HG03280 (cell line): ENCODE measurements around the gene C1orf122.
A peak's percentile ranks its signal among the peaks of the same experiment; 100 is the strongest.

Experiments
- ATAC-seq: cut with Tn5 transposase; IDR thresholded peaks from one replicate; pipeline ENCODE4 v1.9.1; 2021; ENCODE audit warnings: mild to moderate bottlenecking, moderate library complexity; ENCODE audit not compliant: unreplicated experiment

The C1orf122 gene

DNA sequence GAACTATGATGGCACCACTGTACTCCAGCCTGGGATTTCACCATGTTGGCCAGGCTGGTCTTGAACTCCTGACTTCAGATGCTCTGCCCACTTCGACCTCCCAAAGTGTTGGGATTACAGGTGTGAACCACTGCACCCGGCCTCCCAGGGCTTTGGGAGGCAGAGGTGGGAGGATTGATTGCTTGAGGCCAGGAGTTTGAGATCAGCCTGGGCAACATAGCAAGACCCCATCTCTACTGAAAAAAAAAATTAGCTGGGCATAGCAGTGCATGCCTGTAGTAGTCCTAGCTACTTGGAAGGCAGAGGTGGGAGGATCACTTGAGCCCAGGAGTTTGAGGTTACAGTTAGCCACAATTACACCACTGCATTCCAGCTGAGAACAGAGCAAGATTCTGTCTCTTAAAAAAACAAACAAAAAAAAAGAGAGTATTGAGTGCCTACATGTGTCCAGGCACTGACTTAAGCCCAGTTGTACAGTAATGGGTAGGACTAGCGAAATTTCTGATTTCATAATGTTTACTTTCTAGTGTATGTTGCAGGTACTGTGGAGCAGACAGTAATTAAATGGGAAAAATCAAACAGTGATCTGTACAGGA is 9.7 kb upstream of the C1orf122 start:
- ATAC-seq = no peak

DNA sequence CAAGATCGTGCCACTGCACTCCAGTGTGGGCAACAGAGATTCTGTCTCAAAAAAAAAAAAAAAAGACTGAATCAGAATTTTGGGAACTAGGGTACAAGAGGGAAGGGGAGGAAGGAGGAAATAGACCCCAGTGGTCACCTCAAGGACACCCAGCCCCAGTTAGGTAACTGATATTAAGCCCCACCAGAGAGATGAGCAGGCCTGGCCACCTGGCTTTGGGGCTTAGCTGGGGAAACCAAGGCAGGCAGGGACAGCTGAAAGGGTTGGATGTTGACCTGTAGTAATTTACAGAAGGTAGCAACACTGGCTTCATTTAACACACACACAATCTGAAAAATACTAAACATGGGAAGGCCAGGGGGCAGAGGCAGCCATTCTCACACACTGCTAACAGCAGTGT is 5.2 kb upstream of the C1orf122 start:
- ATAC-seq = no peak

DNA sequence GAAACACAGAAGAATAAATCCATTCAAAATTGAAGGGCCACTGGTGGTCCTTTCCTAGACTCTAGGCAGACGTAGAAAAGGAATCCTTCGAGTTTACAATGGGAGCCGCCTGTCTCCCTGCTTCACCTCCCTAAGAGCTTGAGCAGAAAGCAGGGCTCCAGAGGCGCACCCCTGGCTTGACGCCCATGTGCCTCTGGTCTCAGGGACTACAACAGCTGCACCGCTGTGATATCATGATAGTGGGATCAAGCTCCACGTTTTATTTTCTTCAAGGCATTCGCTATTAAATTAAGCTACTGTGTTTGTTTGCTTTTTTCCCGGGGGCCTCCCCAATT is 403 bp upstream of the C1orf122 start:
- no peak for ATAC-seq

DNA sequence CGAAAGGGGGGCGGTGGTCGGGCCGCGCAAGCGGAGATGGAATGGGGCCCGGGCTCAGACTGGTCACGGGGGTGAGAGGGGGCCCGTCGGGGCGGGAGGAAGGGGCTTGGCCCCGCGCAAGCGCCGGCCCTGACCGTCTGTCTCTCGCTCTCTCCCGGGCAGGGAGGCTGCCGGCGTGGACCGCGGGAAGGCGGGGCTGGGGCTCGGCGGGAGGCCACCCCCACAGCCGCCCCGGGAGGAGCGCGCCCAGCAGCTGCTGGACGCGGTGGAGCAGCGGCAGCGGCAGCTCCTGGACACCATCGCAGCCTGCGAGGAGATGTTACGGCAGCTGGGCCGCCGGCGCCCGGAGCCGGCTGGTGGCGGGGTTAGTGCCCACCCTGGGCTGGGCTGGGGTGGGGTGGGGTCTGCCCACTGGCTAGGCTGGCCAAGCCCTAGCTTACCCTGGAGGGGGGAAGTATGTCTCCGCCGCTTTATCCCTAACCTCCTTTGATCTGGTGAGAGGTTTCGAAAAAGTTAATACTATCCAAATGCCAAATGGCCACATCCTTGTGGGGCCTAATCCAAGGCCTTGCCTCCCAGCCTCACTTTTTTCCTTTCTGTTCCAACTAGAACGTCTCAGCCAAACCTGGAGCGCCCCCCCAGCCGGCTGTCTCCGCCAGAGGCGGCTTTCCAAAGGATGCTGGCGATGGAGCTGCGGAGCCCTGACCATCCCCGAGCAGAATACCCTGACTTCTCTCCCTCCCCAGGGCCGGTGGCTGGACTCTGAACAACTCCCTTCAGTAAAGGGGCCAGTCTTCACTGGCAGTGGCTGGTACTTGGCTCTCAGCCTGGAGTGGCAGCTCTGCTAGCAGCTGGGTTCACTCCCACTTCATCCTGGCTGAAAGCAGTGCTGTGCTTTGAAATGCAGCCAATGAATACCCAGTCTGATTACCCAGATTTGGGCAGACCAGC is 1.1 kb downstream of the C1orf122 start:
- ATAC-seq = peak; percentile 36

DNA sequence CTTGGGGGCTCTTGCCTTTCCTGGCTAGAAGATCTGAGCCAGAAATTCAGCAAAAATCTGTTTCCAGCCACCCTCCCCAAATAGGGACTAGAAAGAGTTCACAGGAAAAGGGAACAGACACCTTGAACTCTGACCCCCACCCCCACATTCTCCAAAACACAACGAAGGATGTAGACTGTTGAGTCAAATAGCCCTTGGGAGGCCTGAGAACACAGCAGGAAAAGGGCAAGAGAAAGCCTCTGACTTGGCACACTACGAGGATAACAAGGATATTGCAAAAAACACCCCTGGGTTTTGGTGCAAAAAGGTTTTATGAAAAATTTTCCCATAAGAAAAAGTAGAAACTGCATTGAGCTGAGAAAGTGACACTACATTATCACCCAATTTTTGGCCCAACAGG is 2.4 kb downstream of the C1orf122 start:
- no peak for ATAC-seq

DNA sequence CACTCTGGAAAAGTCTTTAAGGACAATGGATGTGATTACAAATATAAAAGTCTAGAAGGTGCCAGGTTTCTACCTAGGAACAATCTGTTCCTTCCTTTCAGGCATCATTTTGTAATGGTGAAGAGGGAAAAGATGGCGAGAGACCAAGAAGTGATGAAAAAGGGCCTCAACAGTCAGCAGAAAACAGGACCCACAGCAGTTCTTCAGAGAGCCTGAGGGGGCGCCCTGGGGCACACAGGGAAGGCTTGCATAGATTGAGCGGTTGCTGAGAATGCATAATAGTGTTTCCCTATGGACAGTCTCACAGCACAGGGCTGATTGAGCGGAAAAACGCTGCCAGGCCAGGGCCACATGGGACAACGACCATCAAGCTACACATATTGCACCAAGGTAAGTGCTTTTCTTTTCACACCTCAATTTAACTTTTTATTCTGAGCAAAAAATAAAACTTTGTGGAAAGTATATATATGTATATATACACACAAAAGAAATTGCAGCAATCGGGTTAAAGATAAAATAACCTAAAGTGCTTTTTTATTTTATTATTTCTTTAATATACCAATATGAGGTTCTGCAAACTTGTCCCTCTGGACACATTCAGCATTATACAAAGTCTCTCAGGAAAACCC is 3.6 kb downstream of the C1orf122 start:
- no peak for ATAC-seq

DNA sequence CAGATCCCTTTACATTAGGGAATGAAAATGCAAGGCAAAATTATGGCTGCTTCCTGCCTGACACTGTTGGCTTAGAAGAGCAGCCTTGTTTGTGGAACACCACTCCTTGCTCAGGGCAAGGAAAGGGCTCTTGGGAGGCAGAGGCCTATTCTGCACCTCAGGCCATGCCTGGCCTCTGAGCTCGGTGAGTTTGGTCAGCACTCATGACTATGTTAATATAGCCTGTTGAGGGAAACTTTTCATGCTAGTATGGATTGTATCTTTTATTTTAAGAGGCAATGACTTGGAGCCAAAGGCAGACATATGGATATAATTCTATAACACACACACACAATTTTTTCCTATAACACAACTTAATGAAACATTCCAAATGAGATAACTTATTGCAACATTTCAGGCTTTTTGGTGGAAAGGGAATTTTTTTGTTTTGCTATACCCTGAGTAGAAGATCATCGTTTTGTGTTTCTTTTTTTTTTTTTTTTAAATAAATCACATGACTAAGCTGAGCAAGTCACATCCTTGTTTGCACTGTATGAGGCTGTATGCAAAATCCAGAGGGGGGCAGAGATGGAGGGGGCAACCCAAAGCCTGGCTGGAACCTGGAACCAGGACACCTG is 6.0 kb downstream of the C1orf122 start:
- ATAC-seq = no peak

DNA sequence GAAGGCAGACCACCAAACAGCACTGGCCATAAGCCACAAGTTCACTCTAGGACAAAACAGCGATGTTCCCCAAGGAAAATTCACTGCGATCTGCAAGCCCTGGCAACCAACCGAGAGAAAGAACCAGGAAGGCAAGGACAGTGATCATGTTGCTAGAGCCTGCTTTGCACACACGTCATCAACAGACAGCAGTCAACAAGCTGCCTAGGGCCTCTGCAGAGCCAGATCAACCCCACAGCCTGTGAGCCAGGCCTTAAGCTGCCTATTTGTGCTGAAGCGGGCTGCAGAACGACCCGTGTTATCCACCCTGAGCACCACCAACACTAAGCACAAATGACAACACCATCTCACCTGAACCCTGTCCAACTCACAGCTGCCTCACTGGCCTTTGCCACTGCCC is 6.7 kb downstream of the C1orf122 start:
- ATAC-seq = no peak

DNA sequence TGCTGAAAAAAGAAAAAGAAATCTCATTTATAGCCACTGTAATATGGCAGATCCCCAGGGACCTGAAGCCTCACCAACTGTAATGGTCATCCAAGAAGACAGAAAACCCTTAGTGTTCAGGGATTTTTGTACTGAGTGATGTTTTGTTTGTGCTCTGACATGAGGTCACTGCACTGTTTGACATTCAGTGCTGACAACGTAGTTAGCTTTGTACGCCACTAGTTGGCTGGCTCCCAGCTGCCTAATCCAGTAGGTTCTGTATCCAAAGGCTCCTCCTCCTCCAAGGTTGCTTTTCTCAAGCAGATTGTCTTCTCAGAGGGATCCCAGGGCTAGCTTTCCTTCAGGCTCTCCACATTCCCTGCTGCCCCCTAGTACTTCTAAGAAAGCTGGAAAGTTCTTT is 9.9 kb downstream of the C1orf122 start:
- ATAC-seq = no peak

DNA sequence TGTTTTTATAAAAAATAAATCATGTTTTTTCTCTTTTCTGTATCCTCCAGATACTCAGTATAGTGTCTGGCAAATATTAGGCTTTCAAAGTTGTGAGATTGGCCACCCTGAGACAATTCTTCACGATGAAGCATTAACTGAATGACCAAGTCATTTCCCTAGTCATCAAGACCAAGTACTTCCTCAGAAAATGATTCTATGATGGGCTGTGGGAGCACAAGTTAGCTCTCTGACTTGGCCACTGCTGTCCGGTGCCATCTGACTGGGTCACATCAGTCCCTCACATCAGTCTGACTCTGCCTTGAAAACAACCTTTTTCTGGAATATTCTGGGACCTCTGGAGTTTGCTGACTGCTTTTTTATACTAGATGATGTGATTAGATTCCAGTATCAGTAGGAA is 13.9 kb downstream of the C1orf122 start:
- ATAC-seq = no peak

DNA sequence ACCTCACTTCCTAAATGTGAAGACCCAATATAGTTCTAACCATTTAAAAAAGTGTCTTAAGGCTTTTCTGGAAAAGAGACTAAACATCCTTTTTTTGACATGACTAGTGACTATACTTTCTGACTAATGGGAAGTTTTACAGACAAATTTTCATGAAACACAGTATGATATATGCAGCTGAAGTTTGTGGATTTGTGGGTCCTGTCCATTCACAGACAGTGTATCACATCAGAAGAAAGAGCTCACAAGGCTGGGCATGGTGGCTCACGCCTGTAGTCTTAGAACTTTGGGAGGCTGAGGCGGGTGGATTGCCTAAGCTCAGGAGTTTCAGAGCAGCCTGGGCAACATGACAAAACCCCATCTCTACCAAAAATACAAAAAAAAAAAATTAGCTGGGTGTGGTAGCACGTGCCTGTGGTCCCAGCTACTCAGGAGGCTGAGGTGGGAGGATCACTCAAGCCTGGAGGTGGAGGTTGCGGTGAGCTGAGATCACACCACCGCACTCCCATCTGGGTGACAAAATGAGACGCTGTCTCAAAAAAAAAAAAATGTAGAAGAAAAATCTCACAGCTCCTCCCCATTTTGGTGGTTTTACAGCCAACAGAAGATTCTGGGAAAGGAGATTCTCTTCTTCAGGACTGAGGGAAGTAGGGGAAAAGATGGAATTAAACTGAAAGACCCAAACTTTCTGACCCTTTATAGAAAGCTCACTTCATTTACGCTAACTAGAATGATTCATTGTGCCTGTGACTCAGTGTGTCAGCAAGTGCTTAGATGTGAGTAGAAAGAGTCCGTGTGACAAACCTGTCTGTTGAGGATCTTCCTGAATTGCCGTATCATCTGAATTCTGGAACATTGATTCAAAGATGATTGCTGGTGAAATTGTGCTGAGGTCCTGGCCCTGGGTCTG is 15.6 kb downstream of the C1orf122 start:
- ATAC-seq = no peak

DNA sequence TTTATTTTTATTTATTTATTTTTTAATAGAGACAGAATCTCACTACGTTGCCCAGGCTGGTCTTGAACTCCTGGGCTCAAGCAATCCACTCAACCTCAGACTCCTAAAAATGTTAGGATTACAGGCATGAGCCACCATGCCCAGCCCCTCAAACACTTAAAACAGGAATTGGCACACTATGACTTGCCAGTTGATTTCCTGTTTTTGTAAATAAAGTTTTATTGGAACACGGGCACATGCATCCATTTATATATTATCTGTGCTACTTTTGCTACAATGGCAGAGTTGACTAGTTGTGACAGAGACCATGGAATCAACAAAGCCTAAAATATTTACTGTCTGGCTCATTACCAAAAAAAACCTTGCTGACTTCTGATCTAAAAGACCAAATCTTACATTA is 16.4 kb downstream of the C1orf122 start:
- no peak for ATAC-seq

DNA sequence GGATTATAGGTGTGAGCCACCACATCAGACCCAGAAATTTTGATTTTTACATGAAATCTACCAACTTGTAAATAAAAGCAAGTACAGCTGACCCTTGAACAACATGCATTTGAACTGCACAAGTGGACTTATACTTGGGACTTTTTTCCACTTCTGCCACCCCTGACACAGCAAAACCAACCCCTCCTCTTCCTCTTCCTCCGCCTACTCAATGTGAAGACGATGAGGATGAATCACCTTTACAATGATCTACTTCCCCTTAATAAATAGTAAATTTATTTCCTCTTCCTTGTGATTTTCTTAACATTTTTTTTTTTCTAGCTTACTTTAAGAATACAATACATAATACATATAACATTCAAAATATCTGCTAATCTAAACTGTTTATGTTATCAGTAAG is 17.9 kb downstream of the C1orf122 start:
- ATAC-seq = no peak

DNA sequence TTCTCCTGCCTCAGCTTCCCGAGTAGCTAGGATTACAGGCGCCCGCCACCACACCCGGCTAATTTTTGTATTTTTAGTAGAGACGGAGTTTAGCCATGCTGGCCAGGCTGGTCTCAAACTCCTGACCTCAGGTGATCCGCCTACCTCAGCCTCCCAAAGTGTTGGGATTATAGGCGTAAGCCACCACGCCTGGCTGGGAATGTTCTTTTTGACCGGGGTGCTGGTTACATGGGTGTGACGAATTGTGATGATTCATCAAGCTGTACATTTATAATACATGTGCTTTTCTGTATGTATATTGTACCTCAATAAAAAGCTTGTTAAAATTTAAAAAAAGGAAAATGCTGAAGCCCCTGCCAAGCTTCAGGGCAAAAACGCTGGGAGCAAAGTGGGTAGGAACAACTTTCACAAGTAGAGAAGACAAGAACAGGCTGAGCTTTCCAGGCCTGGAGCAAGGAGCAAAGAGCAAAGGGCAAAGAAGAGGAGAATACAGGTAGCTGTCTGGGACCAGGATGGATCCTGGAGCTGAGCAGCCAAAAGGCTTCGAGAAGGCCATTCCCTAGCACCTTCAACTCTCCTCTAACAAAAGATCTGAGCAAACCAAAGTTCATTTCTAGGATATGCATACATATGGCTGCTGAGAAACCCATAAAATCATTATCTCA is 21.0 kb downstream of the C1orf122 start:
- no peak for ATAC-seq

DNA sequence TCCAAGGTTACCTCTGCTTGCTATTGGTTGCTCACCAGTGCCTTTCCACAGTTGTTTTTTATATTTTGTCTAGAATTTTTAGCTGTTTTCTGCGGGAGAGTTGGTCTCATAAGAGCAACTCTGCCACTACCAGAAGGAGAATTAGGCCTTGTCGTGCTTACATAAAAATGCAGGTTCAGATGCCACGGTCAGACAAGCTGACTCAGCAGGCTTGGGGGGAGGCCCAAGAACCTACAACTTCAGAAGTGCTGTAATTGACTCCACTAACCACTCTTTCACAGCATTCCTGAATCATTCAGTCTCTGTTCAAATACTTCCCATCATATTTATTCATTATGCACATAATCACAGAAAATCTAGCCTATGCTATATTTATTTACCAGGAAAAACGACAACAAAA is 23.5 kb downstream of the C1orf122 start:
- ATAC-seq = no peak

DNA sequence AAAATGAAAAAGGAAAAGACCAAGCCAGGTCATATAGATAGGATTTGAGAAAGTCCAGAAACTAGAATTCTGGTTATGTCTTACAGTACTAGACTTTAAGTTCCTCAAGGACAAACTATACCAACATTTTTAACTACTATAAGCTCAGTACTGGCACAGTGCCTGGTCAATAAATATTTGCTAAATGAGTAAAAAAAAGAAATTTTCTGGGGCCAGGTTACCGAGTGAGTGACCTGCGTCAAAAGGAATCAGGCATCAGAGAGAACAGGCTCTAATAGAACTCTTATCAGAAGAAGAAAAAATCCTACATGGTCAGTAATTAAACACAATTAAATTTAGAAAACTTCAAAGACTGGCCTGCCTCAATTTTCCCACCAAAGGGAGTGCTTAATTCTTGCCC is 24.2 kb downstream of the C1orf122 start:
- no peak for ATAC-seq

DNA sequence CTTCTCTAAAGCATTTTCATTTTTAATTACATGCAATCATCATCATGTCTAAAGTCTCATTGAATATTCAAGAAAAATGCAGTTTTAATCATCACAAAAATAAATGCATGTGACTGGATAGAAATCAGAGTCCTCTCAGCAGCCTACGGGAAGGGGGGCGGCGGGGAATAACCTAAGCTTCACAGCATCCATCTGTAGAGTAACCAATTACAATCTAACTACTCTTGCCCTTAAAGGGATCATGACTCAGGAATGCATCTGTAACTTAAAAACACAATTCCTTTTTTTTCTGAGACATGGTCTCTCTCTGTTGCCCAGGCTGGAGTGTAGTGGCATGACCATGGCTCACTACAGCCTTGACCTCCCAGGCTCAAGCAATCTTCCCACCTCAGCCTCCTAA is 29.2 kb downstream of the C1orf122 start:
- no peak for ATAC-seq

DNA sequence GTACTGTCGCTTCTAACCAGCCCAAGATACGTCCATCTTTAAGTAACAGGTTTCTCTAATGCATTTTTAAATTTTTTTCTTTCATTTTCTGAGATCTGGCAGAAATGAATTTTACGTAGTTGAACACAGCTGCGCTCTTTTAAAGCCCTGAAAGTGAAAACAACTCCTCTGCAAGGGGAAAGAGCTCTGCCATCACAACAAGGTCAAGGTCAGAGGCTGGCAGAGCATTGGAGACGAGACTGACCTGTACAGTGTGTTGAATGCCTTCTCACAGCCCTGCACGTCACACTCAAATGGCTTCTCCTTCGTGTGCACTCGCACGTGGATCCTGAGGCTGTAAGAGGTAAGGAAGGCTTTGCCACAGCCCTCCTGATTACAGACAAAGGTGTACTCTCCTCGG is 32.1 kb downstream of the C1orf122 start:
- ATAC-seq = no peak

DNA sequence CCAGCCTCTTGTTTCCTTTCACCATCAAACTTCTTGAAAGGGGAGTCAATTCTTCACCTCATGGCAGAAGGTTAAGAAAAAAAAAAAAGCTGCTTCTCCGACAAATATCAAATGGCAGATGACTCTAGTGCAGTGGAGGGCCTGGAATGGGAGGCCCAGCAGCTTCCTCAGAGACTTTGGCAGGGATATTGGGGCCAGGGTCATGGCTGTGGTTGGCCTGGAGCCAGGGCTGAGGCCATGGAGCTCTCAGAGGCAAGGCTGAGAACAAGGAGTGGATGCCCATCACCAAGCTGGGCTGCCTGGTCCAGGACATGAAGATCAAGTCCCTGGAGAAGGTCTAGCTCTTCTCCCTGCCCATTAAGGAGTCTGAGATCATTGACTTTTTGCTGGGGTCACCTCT is 33.1 kb downstream of the C1orf122 start:
- no peak for ATAC-seq

DNA sequence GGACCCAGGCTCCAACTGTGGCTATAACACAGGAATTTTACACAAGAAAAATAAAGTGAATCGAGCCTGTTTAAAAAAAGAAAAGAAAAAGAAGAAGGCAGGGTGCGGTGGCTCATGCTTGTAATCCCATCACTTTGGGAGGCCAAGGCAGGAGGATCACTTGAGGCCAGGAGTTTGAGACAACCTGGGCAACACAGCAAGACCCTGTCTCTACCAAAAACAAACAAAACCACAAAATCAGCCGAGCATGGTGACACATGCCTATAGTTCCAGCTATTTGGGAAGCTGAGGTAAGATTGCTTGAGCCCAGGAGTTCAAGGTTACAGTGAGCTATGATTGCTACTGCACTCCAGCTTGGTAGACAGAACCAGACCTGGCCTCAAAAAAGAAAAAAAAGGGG is 34.1 kb downstream of the C1orf122 start:
- no peak for ATAC-seq
